ENCODE data around the gene ZNF221. TPM values are rescaled to one million over a fixed set of nuclear protein-coding genes. Genes with fewer than 3 reads are reported as not detected.

ZNF221 gene
- total and polyA plus RNA-seq, 10 of the 15 experiments (the other 5 are each of a cell fraction or from before 2014, with no cell fraction given), result 0.15 to 1.7 (median 0.45) TPM; not detected in 1

- no peak for FAIRE-seq
- ChIA-PET POLR2A (interaction anchor here (0.6 kb wide), 1 partner anchor 161 kb away, joined by 6 read pairs; no protein-coding TSS in a partner anchor), RAD21 (ENCODE audit: unreplicated experiment) (no interaction called here), CTCF (interaction anchor here (0.6 kb wide), 1 partner anchor 158 kb away, joined by 3 read pairs; no protein-coding TSS in a partner anchor), SMC1A (ENCODE audit: uncharacterized antibody, unreplicated experiment) (no interaction called here)
- intact Hi-C loops (cut with micrococcal nuclease; ENCODE audit: unreplicated experiment), result no loop called here
- Histone ChIP-seq H4K20me1 (ENCODE audit: control insufficient read depth, insufficient read depth) (no peaks in the 10 kb centered on the region), H3K9ac (ENCODE audit: control insufficient read depth, insufficient read depth, low read length) (no peak overlapping the region), H2AFZ (ENCODE audit: control insufficient read depth, low read depth, low read length) (no peak overlapping the region), H3K4me3 (no peak overlapping the region), H3K4me2 (ENCODE audit: control insufficient read depth, insufficient read depth) (no peak overlapping the region), H3K36me3 (ENCODE audit: control insufficient read depth in 2 of 2, insufficient read depth in 2 of 2, low read length in 1 of 2) (no peaks in the 10 kb centered on the region), H3K9me3 (replicated peaks; ENCODE audit: control insufficient read depth, insufficient read depth, low read length) (peaks cover 2% of the 10 kb centered on the region), H3K27me3 (replicated peaks in 1 of 2; ENCODE audit: control insufficient read depth in 2 of 2, insufficient read depth in 2 of 2, low read length in 1 of 2) (no peaks in the 10 kb centered on the region), H3K27ac (ENCODE audit: control insufficient read depth, insufficient read depth) (no peak overlapping the region), H3K79me2 (ENCODE audit: control insufficient read depth, insufficient read depth, low read length) (no peaks in the 10 kb centered on the region), H3K4me1 (ENCODE audit: control insufficient read depth, insufficient read depth, low read length) (peaks cover 7% of the 10 kb centered on the region; the same call in 1 of the 2 replicates)
- BruUV-seq (replicated peaks), result no TSS peak
- no CpG with 5 or more reads among the region's 5 CpGs for WGBS (ENCODE audit: insufficient coverage, insufficient replicate concordance, low lambda C conversion rate, missing lambda C conversion rate)
- no peak for ATAC-seq
- no peak for DNase-seq (ENCODE audit: low read depth, low spot score)
- in situ Hi-C loops (cut with MboI), result no loop called here
- TF ChIP-seq NRF1 (conservative IDR thresholded peaks at IDR 0.05; ENCODE audit: low read depth, low read length) (no peak), REST (IDR thresholded peaks at IDR 0.05; ENCODE audit: low read depth, low read length) (no peak), CHD1 (IDR thresholded peaks at IDR 0.05; ENCODE audit: low read depth, low read length) (no peak), ZBTB4 (CRISPR knock-in tag; IDR thresholded peaks at IDR 0.05) (no peak), ZNF274 (IDR thresholded peaks at IDR 0.05; ENCODE audit: insufficient read depth, insufficient read length) (no peak), CBX3 (IDR thresholded peaks at IDR 0.05; ENCODE audit: borderline replicate concordance, low read depth) (no peak), BCL11A (IDR thresholded peaks at IDR 0.05; ENCODE audit: low read depth, low read length) (no peak), SRF (IDR thresholded peaks at IDR 0.05; ENCODE audit: low read depth in 2 of 2, low read length in 2 of 2) (no peak), POLR2AphosphoS2 (IDR thresholded peaks at IDR 0.05; ENCODE audit: low read depth, low read length) (no peak), PBX3 (IDR thresholded peaks at IDR 0.05; ENCODE audit: insufficient replicate concordance, low read depth, low read length) (no peak), ETV6 (conservative IDR thresholded peaks at IDR 0.05 in 1 of 2, IDR thresholded peaks at IDR 0.05 in 1 of 2; ENCODE audit: borderline replicate concordance in 1 of 2, low read depth in 1 of 2) (no peak), DPF2 (IDR thresholded peaks at IDR 0.05) (no peak), EGR1 (IDR thresholded peaks at IDR 0.05; ENCODE audit: borderline replicate concordance in 1 of 2, low read depth in 2 of 2, low read length in 2 of 2) (no peak), CBFB (IDR thresholded peaks at IDR 0.05; ENCODE audit: low read depth) (no peak), BACH1 (IDR thresholded peaks at IDR 0.05; ENCODE audit: borderline replicate concordance) (no peak)
Measured at GRCh38 chr19:43905897-43906296, 45.1 kb upstream of the ZNF221 start.

All from GM12878 (cell line).